Non-pigmented ciliary epithelial cell (primary cell): ENCODE data around the gene CLEC9A.

Source experiments
- DNase-seq: peaks from one replicate; pipeline ENCODE4 v3.0.0-alpha.2; 2010; ENCODE audit warnings: low read depth

The CLEC9A gene

DNA sequence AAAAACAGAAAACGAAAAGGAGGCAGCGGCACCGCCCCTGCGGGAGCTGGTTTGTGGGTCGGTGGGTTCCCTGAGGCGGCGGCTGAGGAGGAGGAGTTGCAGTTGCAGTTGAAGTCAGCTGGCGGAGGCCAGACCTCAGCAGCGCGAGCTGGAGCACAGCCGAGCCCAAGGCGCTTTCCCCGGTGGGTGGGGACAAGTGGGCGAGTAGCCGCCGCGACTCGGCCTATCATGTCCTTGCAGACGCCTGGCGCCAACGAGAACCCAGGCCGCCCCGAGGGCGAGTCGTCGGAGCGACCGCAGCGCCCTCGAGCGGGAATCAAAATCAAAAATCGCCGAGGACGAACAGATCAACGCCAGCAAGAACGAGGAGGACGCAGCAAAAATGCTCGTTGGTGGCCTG is 81.0 kb downstream of the CLEC9A start:
- no peak for DNase-seq

DNA sequence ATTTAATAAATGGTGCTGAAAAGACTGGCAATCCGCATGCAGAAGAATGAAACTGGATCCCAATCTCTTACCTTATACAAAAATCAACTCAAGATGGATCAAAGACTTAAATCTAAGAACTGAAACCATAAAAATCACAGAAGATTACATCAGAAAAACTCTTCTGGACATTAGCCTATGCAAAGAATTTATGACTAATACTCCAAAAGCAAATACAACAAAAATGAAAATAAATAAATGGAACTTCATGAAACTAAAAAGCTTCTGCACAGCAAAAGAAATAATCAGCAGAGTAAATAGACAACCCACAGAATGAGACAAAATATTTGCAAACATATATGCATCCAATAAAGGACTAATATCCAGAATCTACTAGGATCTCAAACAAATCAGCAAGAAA is 82.6 kb downstream of the CLEC9A start:
- no peak for DNase-seq

DNA sequence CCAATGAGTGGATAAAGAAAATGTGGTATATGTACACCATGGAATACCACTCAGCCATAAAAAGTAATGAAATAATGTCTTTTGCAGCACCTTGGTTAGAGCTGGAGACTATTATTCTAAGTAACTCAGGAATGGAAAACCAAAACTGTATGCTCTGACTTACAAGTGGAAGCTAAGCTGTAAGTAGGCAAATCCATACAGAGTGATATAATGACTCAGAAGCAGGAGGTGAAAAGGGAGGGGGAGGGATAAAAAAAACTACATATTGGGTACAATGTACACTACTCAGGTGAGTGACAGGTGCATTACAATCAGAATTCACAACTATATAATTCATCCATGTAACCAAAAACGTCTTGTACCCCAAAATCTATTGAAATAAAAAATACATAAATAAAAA is 83.4 kb downstream of the CLEC9A start:
- no peak for DNase-seq

DNA sequence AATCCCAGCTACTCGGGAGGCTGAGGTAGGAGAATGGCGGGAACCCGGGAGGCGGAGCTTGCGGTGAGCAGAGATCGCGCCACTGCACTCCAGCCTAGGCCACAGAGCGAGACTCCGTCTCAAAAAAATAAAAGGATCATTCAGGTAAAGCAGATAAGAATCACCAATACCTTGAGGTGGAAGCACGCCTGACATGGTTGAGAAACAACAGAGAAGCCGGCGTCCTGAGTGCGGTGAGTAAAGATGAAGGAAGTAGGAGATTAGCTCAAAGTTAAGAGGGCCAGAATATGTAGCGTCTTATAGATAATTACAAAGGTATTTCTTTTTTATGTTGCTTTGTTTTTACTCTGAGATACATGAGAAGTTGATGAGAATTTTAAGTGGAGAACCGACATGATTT is 84.8 kb downstream of the CLEC9A start:
- no peak for DNase-seq
